ENCODE measurements around the gene PRKD3. TPM values are rescaled to one million over a fixed set of nuclear protein-coding genes. Genes with fewer than 3 reads are reported as not detected.

PRKD3 gene
- total and polyA plus RNA-seq, 2 donors (not counting 3 experiments of a cell fraction or from before 2014, with no cell fraction given) = 14.9 to 47.3 TPM

DNA sequence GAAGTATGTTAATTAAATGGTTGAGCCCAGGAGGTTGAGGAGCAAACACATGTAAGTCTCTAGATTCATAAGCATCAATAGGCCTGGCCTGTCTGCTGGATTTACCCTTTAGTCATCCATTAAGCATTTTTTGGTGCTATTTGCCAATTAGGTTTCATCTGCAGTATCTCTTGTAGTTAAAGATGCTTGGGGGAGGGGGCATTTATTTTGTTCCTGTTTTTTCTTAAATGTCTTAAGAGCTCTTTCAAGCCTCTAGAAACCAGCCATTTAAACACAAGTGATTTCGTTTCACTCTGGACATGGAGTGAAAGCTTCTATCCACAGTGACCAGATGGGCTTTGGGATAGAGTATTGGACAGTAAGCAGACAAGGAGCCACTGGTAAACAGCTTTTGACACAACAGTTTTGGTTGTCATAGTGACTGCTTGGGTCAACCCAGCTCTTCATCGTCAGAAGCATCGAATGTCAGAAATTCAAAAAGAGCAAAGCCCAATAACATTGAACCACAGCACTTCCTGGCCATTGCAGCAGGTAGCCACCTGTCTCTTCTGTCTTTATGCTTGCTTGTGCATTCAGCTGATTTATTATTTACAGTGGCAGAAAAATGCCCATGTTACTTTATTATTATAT, 24.7 kb upstream of the PRKD3 start:
- intact Hi-C loops (cut with micrococcal nuclease) (no loop called here), dilution Hi-C loops (cut with MboI; ENCODE audit: extremely low pct_ligation_motif_present, low sequenced_read_pairs) (no loop called here)

DNA sequence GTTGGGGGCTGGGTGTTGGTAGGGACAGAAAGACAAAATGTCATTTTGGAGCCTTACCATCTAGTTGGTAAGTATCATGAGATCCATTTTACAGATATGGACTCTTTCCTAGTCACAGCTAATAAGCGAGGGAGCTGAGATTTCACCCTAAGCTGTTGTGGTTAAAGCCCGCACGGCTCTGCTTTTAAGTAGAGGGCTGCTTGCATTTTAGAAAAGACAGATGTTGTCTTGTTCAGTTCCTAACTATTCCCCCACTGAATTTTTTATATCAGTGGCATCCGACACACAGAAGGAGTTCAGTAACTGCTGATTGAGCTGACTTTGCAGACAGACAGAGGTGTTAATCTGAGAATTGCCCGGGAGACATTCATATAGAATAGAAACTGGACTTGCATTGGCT, 23.5 kb upstream of the PRKD3 start:
- H3K27me3 ChIP-seq (ENCODE audit: control insufficient read depth in 2 of 2, insufficient read depth in 2 of 2, low read length in 2 of 2) = no peaks in the 10 kb centered on the region
- no peaks in the 10 kb centered on the region for H3K36me3 ChIP-seq (ENCODE audit: control insufficient read depth in 2 of 2, extremely low read depth in 1 of 2, insufficient read depth in 2 of 2, low read length in 2 of 2)
- no TSS peak for BruUV-seq (replicated peaks)
- H3K79me2 ChIP-seq (ENCODE audit: control insufficient read depth, insufficient read depth, low read length) = no peaks in the 10 kb centered on the region
- H4K20me1 ChIP-seq (replicated peaks; ENCODE audit: control insufficient read depth, extremely low read depth, insufficient read depth, low read length) = no peaks in the 10 kb centered on the region
- no peaks in the 10 kb centered on the region for H3K9me1 ChIP-seq (replicated peaks; ENCODE audit: control insufficient read depth, extremely low read depth, insufficient read depth, low read length)
- H3K9me3 ChIP-seq (replicated peaks; ENCODE audit: control insufficient read depth, insufficient read depth, low read length) = no peaks in the 10 kb centered on the region
- H3K4me3 ChIP-seq (replicated peaks in 1 of 3; ENCODE audit: insufficient read depth in 1 of 3, low read depth in 1 of 3, low read length in 3 of 3) = no peak overlapping the region
- dilution Hi-C loops (cut with MboI; ENCODE audit: extremely low pct_ligation_motif_present, low sequenced_read_pairs) (no loop called here), intact Hi-C loops (cut with micrococcal nuclease) (no loop called here)
- ChIA-PET CTCF (interaction anchor here (1.0 kb wide), 1 partner anchor 529 kb away, joined by 3 read pairs; no protein-coding TSS in a partner anchor), POLR2A (no interaction called here)
- DNase-seq (ENCODE audit: low read depth, low spot score) (no peak), FAIRE-seq (no peak)
- H3K9ac ChIP-seq (replicated peaks; ENCODE audit: extremely low read depth, insufficient read depth, low read length) = no peak overlapping the region
- H3K4me2 ChIP-seq (ENCODE audit: insufficient read depth, low read length) = no peak overlapping the region
- no peak for TF ChIP-seq EZH2 (IDR thresholded peaks at IDR 0.05; ENCODE audit: borderline replicate concordance, low read depth, low read length, severe bottlenecking)
- no peak for TF ChIP-seq POLR2A (IDR thresholded peaks at IDR 0.05; ENCODE audit: low read depth, low read length)
- H3K27ac ChIP-seq (ENCODE audit: insufficient read depth, low read depth, low read length) = no peak overlapping the region
- H2AFZ ChIP-seq (ENCODE audit: low read depth, low read length) = no peak overlapping the region
- peaks cover 12% of the 10 kb centered on the region for H3K4me1 ChIP-seq (ENCODE audit: control insufficient read depth, extremely low read depth, insufficient read depth, low read length)

More for the DNA sequence above, 24.7 kb upstream of the PRKD3 start:
- CTCF ChIA-PET = interaction anchor here (0.6 to 1.5 kb wide), 4 partner anchors 14 to 925 kb away, joined by 3 to 7 read pairs (median 3); no protein-coding TSS in a partner anchor
- POLR2A ChIA-PET = no interaction called here
- no TSS peak for BruUV-seq (replicated peaks)
- FAIRE-seq = no peak
- H3K4me2 ChIP-seq (ENCODE audit: insufficient read depth, low read length) = no peak overlapping the region
- TF ChIP-seq FOS (IDR thresholded peaks at IDR 0.05; ENCODE audit: borderline replicate concordance, insufficient read depth, low read length) = no peak
- TF ChIP-seq, protein P1, sequence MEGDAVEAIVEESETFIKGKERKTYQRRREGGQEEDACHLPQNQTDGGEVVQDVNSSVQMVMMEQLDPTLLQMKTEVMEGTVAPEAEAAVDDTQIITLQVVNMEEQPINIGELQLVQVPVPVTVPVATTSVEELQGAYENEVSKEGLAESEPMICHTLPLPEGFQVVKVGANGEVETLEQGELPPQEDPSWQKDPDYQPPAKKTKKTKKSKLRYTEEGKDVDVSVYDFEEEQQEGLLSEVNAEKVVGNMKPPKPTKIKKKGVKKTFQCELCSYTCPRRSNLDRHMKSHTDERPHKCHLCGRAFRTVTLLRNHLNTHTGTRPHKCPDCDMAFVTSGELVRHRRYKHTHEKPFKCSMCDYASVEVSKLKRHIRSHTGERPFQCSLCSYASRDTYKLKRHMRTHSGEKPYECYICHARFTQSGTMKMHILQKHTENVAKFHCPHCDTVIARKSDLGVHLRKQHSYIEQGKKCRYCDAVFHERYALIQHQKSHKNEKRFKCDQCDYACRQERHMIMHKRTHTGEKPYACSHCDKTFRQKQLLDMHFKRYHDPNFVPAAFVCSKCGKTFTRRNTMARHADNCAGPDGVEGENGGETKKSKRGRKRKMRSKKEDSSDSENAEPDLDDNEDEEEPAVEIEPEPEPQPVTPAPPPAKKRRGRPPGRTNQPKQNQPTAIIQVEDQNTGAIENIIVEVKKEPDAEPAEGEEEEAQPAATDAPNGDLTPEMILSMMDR (IDR thresholded peaks at IDR 0.05; ENCODE audit: extremely low read depth in 1 of 2, insufficient read depth in 1 of 2, low read depth in 1 of 2, low read length in 2 of 2) = no peak
- H3K36me3 ChIP-seq (ENCODE audit: control insufficient read depth in 2 of 2, extremely low read depth in 1 of 2, insufficient read depth in 2 of 2, low read length in 2 of 2) = no peaks in the 10 kb centered on the region
- H3K9me1 ChIP-seq (replicated peaks; ENCODE audit: control insufficient read depth, extremely low read depth, insufficient read depth, low read length) = no peaks in the 10 kb centered on the region
- H3K27me3 ChIP-seq (ENCODE audit: control insufficient read depth in 2 of 2, insufficient read depth in 2 of 2, low read length in 2 of 2) = no peaks in the 10 kb centered on the region
- H3K9ac ChIP-seq (replicated peaks; ENCODE audit: extremely low read depth, insufficient read depth, low read length) = no peak overlapping the region
- no peaks in the 10 kb centered on the region for H4K20me1 ChIP-seq (replicated peaks; ENCODE audit: control insufficient read depth, extremely low read depth, insufficient read depth, low read length)
- H3K9me3 ChIP-seq (replicated peaks; ENCODE audit: control insufficient read depth, insufficient read depth, low read length) = no peaks in the 10 kb centered on the region
- no peaks in the 10 kb centered on the region for H3K4me1 ChIP-seq (ENCODE audit: control insufficient read depth, extremely low read depth, insufficient read depth, low read length)
- H3K4me3 ChIP-seq (replicated peaks in 1 of 3; ENCODE audit: insufficient read depth in 1 of 3, low read depth in 1 of 3, low read length in 3 of 3) = no peak overlapping the region
- no peak for DNase-seq (ENCODE audit: low read depth, low spot score)
- no peak overlapping the region for H2AFZ ChIP-seq (ENCODE audit: low read depth, low read length)
- no peak overlapping the region for H3K27ac ChIP-seq (ENCODE audit: insufficient read depth, low read depth, low read length)
- H3K79me2 ChIP-seq (ENCODE audit: control insufficient read depth, insufficient read depth, low read length) = no peaks in the 10 kb centered on the region
